ENCODE data around the gene ESD.

Gene ESD

DNA sequence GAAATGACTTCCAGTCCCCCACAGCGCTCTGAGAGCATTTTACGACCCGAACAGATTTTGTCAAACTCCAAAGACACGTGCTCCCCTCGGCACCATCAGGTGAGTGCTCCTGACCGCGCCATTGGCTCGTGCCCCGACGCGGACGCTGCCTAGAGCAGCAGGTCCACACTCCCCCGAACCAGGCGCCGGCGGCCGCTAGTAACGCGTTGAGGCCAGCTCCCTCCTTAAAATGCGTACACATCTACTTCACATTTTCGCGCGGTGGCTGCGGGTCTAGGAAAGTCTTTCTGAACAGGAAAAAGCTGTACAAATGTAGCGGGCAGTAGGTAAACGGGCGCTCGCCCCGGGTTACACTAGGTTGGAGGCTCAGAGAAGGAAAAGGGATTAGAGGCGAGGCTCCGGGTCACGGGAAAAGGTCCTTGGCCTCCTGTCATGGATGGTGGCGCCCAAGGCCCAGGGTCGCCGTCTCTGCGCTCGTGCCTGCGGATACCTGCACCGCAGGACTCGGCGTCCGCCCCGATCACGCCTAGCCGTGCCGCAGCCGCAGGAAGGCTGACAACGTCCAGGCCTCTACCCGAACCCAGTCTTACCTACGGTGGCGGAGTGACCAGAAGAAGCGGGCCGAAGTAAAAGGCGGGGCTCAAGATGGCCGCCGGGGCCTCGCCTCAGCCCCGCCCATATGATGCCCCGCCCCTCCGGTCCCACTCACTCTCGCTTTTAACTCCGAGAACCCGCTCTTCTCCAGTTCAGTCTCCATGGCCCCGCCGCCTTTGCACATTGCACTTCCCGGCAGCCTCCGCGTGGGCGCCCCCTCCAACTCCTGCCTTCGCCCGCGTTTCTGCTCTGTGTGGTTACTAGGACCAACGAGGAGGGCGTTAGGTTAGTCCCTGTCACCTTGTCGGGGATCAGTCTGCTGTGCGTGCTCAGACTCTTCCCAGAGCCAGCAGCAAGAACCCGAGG lies at the start of gene ESD (continued):
- TF ChIP-seq, protein P1, sequence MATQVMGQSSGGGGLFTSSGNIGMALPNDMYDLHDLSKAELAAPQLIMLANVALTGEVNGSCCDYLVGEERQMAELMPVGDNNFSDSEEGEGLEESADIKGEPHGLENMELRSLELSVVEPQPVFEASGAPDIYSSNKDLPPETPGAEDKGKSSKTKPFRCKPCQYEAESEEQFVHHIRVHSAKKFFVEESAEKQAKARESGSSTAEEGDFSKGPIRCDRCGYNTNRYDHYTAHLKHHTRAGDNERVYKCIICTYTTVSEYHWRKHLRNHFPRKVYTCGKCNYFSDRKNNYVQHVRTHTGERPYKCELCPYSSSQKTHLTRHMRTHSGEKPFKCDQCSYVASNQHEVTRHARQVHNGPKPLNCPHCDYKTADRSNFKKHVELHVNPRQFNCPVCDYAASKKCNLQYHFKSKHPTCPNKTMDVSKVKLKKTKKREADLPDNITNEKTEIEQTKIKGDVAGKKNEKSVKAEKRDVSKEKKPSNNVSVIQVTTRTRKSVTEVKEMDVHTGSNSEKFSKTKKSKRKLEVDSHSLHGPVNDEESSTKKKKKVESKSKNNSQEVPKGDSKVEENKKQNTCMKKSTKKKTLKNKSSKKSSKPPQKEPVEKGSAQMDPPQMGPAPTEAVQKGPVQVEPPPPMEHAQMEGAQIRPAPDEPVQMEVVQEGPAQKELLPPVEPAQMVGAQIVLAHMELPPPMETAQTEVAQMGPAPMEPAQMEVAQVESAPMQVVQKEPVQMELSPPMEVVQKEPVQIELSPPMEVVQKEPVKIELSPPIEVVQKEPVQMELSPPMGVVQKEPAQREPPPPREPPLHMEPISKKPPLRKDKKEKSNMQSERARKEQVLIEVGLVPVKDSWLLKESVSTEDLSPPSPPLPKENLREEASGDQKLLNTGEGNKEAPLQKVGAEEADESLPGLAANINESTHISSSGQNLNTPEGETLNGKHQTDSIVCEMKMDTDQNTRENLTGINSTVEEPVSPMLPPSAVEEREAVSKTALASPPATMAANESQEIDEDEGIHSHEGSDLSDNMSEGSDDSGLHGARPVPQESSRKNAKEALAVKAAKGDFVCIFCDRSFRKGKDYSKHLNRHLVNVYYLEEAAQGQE (tag by site-specific recombination; IDR thresholded peaks at IDR 0.05): 0 out of 2 replicates have a peak, but pooled peaks have one; percentile 10
- peak; percentile 38; the same call in 1 of the 2 replicates for TF ChIP-seq ZNF610 (tag by site-specific recombination; IDR thresholded peaks at IDR 0.05; ENCODE audit: borderline replicate concordance)
- TF ChIP-seq YY1 (tag by site-specific recombination; IDR thresholded peaks at IDR 0.05): peak; percentile 93

DNA sequence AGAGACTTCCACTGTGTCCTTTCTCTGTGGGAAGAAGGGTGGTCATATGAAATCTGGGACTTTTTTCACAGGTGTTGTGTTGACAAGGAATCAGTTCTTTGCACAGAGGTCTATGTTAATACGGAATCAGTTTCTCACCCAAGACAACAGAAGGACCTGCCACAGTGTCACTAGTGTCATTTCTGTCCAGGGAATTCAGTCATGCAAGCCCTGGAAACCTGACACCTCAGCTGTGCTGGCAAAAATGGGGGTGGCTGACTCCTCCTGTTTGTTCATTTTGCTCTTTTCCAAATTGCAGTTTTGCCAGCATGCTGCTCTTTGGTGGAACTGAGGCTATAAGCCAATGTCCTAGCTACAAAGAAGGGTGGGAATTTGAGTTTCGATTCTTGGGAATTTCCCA lies 49.8 kb upstream of the ESD start:
- POLR2A ChIA-PET: no interaction called here

DNA sequence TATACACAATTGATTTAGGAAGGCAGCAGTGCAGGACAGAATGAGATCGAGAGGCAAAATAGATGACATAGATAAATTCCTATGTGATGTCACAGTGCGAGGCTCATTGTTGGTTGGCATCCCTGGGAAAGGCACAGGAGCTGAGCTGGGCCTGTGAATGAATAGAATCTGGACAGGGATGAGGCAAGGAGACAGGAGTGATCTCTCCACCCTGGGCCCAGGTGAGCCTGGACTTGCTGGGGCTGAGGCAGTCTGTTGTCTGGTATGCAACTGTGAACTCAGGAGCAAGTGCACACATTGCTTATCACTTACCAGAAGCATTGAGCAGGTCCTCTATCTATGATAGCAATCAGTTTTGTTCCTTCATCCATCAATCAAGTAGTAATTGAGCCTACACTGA lies 48.2 kb upstream of the ESD start:
- H3K36me3 ChIP-seq (ENCODE audit: control insufficient read depth in 2 of 2, insufficient read depth in 1 of 2, low read length in 2 of 2): no peaks in the 10 kb centered on the region
- no peaks in the 10 kb centered on the region for H3K9me3 ChIP-seq (ENCODE audit: control insufficient read depth, insufficient read depth, low read depth, low read length)
- no peak overlapping the region for H3K4me3 ChIP-seq (ENCODE audit: low read depth, low read length)
- ChIA-PET POLR2A (no interaction called here), CTCF (interaction anchor here (1.4 kb wide), 1 partner anchor 49 kb away, joined by 4 read pairs; no protein-coding TSS in a partner anchor)
- H3K27ac ChIP-seq (ENCODE audit: extremely low read depth, low read depth, low read length): no peak overlapping the region
- no peaks in the 10 kb centered on the region for H3K4me1 ChIP-seq (ENCODE audit: control insufficient read depth, insufficient read depth, low read length)
- TF ChIP-seq ZNF791 (tag by site-specific recombination; IDR thresholded peaks at IDR 0.05): no peak
- TF ChIP-seq ZNF2 (tag by site-specific recombination; IDR thresholded peaks at IDR 0.05): no peak
- TF ChIP-seq, protein P2, sequence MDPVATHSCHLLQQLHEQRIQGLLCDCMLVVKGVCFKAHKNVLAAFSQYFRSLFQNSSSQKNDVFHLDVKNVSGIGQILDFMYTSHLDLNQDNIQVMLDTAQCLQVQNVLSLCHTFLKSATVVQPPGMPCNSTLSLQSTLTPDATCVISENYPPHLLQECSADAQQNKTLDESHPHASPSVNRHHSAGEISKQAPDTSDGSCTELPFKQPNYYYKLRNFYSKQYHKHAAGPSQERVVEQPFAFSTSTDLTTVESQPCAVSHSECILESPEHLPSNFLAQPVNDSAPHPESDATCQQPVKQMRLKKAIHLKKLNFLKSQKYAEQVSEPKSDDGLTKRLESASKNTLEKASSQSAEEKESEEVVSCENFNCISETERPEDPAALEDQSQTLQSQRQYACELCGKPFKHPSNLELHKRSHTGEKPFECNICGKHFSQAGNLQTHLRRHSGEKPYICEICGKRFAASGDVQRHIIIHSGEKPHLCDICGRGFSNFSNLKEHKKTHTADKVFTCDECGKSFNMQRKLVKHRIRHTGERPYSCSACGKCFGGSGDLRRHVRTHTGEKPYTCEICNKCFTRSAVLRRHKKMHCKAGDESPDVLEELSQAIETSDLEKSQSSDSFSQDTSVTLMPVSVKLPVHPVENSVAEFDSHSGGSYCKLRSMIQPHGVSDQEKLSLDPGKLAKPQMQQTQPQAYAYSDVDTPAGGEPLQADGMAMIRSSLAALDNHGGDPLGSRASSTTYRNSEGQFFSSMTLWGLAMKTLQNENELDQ (tag by site-specific recombination; IDR thresholded peaks at IDR 0.05; ENCODE audit: low read depth): no peak
- TF ChIP-seq SP3 (tag by site-specific recombination; IDR thresholded peaks at IDR 0.05): no peak
- no peak for TF ChIP-seq ZNF626 (tag by site-specific recombination; IDR thresholded peaks at IDR 0.05)
- no peak for TF ChIP-seq ZNF670 (tag by site-specific recombination; IDR thresholded peaks at IDR 0.05; ENCODE audit: low read depth)
- no peak for TF ChIP-seq ZNF214 (tag by site-specific recombination; IDR thresholded peaks at IDR 0.05; ENCODE audit: borderline replicate concordance)
- no peak for TF ChIP-seq ZNF558 (tag by site-specific recombination; IDR thresholded peaks at IDR 0.05)
- no peak for TF ChIP-seq SCRT1 (tag by site-specific recombination; IDR thresholded peaks at IDR 0.05; ENCODE audit: borderline replicate concordance)
- TF ChIP-seq ZNF560 (tag by site-specific recombination; IDR thresholded peaks at IDR 0.05; ENCODE audit: borderline replicate concordance): no peak
- TF ChIP-seq, protein P3, sequence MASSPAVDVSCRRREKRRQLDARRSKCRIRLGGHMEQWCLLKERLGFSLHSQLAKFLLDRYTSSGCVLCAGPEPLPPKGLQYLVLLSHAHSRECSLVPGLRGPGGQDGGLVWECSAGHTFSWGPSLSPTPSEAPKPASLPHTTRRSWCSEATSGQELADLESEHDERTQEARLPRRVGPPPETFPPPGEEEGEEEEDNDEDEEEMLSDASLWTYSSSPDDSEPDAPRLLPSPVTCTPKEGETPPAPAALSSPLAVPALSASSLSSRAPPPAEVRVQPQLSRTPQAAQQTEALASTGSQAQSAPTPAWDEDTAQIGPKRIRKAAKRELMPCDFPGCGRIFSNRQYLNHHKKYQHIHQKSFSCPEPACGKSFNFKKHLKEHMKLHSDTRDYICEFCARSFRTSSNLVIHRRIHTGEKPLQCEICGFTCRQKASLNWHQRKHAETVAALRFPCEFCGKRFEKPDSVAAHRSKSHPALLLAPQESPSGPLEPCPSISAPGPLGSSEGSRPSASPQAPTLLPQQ (tag by site-specific recombination; IDR thresholded peaks at IDR 0.05): no peak
- TF ChIP-seq ZXDB (tag by site-specific recombination; IDR thresholded peaks at IDR 0.05): no peak
- TF ChIP-seq ZSCAN30 (tag by site-specific recombination; IDR thresholded peaks at IDR 0.05): no peak
- no peak for TF ChIP-seq ZNF548 (tag by site-specific recombination; IDR thresholded peaks at IDR 0.05)
- TF ChIP-seq ZNF157 (tag by site-specific recombination; IDR thresholded peaks at IDR 0.05): no peak
- no peak for TF ChIP-seq ZNF354C (tag by site-specific recombination; IDR thresholded peaks at IDR 0.05; ENCODE audit: borderline replicate concordance, low read depth)
- no peak for TF ChIP-seq ZBTB21 (tag by site-specific recombination; IDR thresholded peaks at IDR 0.05)

More for the DNA sequence above, 49.8 kb upstream of the ESD start:
- H3K27ac ChIP-seq (ENCODE audit: extremely low read depth, low read depth, low read length): no peak overlapping the region
- H3K4me1 ChIP-seq (ENCODE audit: control insufficient read depth, insufficient read depth, low read length): no peaks in the 10 kb centered on the region
- 0 out of 2 replicates have a peak, but pooled peaks have one; percentile 34 for TF ChIP-seq FEZF1 (tag by site-specific recombination; IDR thresholded peaks at IDR 0.05)
- TF ChIP-seq ZNF529 (tag by site-specific recombination; IDR thresholded peaks at IDR 0.05; ENCODE audit: insufficient replicate concordance): no peak
- no peak for TF ChIP-seq HOXD13 (CRISPR knock-in tag; IDR thresholded peaks at IDR 0.05; ENCODE audit: borderline replicate concordance)
- no peak overlapping the region for H3K4me3 ChIP-seq (ENCODE audit: low read depth, low read length)
- H3K9me3 ChIP-seq (ENCODE audit: control insufficient read depth, insufficient read depth, low read depth, low read length): no peaks in the 10 kb centered on the region
- CTCF ChIA-PET: no interaction called here
- H3K36me3 ChIP-seq (ENCODE audit: control insufficient read depth in 2 of 2, insufficient read depth in 1 of 2, low read length in 2 of 2): no peaks in the 10 kb centered on the region

All from HEK293 (cell line).